GM19455 (cell line): ENCODE results near the gene ATP2B2.

Experiments used
- ATAC-seq: cut with Tn5 transposase; IDR thresholded peaks from one replicate; pipeline ENCODE4 v1.9.1; 2021; ENCODE audit not compliant: unreplicated experiment

Gene ATP2B2

GRCh38 chr3:10368512-10368911 is 136.9 kb downstream of the ATP2B2 start:
- no peak for ATAC-seq

GRCh38 chr3:10367506-10367905 is 137.9 kb downstream of the ATP2B2 start:
- no peak for ATAC-seq

GRCh38 chr3:10366651-10367101 is 138.7 kb downstream of the ATP2B2 start:
- no peak for ATAC-seq

GRCh38 chr3:10365791-10366190 is 139.6 kb downstream of the ATP2B2 start:
- ATAC-seq, result no peak

GRCh38 chr3:10365316-10365715 is 140.1 kb downstream of the ATP2B2 start:
- ATAC-seq, result no peak

- ATAC-seq, result no peak
Observed at GRCh38 chr3:10364806-10365205, 140.6 kb downstream of the ATP2B2 start.

- no peak for ATAC-seq
Observed at GRCh38 chr3:10363935-10364334, 141.5 kb downstream of the ATP2B2 start.

GRCh38 chr3:10361375-10361774 is 144.0 kb downstream of the ATP2B2 start:
- ATAC-seq, result no peak

- ATAC-seq, result no peak
Observed at GRCh38 chr3:10360478-10360877, 144.9 kb downstream of the ATP2B2 start.

- no peak for ATAC-seq
Observed at GRCh38 chr3:10359761-10360161, 145.6 kb downstream of the ATP2B2 start.

- ATAC-seq, result no peak
Observed at GRCh38 chr3:10358309-10358980, 146.9 kb downstream of the ATP2B2 start.

- no peak for ATAC-seq
Observed at GRCh38 chr3:10357592-10358308, 147.6 kb downstream of the ATP2B2 start.

- no peak for ATAC-seq
Observed at GRCh38 chr3:10357095-10357494, 148.3 kb downstream of the ATP2B2 start.

GRCh38 chr3:10356461-10356981 is 148.9 kb downstream of the ATP2B2 start:
- no peak for ATAC-seq

- ATAC-seq, result no peak
Observed at GRCh38 chr3:10354361-10355015, 150.9 kb downstream of the ATP2B2 start.

- no peak for ATAC-seq
Observed at GRCh38 chr3:10353661-10354360, 151.6 kb downstream of the ATP2B2 start.

- ATAC-seq, result no peak
Observed at GRCh38 chr3:10353160-10353559, 152.2 kb downstream of the ATP2B2 start.

- no peak for ATAC-seq
Observed at GRCh38 chr3:10352146-10352911, 153.1 kb downstream of the ATP2B2 start.

- ATAC-seq, result no peak
Observed at GRCh38 chr3:10351013-10351735, 154.2 kb downstream of the ATP2B2 start.
